M059J (cell line): ENCODE results near the gene ZNF862. TPM values are rescaled to one million over a fixed set of nuclear protein-coding genes. Genes with fewer than 3 reads are reported as not detected.

Experiments used
- DNase-seq: peaks from one replicate; pipeline ENCODE4 v3.0.0-alpha.2; 2012; ENCODE audit warnings: low read depth
- total RNA-seq: library from RNA; depleted of rRNA; stranded (reverse); fragments of >200 nt; shearing (Covaris generic); gene quantifications from 2 replicates; pipeline ENCODE4 v1.2.3, GENCODE V29; 2014

Gene ZNF862
- total RNA-seq, 1 experiment from 2014 or later = 6.4 TPM

GRCh38 chr7:149845257-149845980 lies 7.2 kb downstream of the ZNF862 start:
- no peak for DNase-seq

- DNase-seq = no peak
Measured at GRCh38 chr7:149846021-149846420, 7.8 kb downstream of the ZNF862 start.

- DNase-seq = no peak
Measured at GRCh38 chr7:149846436-149847046, 8.4 kb downstream of the ZNF862 start.

- DNase-seq = no peak
Measured at GRCh38 chr7:149849174-149849573, 11.0 kb downstream of the ZNF862 start.

GRCh38 chr7:149850007-149850594 lies 11.9 kb downstream of the ZNF862 start:
- no peak for DNase-seq

- DNase-seq = no peak
Measured at GRCh38 chr7:149850716-149851115, 12.5 kb downstream of the ZNF862 start.

- no peak for DNase-seq
Measured at GRCh38 chr7:149851449-149851848, 13.3 kb downstream of the ZNF862 start.

- DNase-seq = peak; percentile 41
Measured at GRCh38 chr7:149853157-149853556, 15.0 kb downstream of the ZNF862 start.

- peak; percentile 82 for DNase-seq
Measured at GRCh38 chr7:149854611-149855360, 16.6 kb downstream of the ZNF862 start.

GRCh38 chr7:149855361-149856305 lies 17.5 kb downstream of the ZNF862 start:
- peak; percentile 83 for DNase-seq

- DNase-seq = no peak
Measured at GRCh38 chr7:149856583-149856982, 18.4 kb downstream of the ZNF862 start.

- no peak for DNase-seq
Measured at GRCh38 chr7:149859369-149859768, 21.2 kb downstream of the ZNF862 start.

- DNase-seq = no peak
Measured at GRCh38 chr7:149859876-149860275, 21.7 kb downstream of the ZNF862 start.

- no peak for DNase-seq
Measured at GRCh38 chr7:149860821-149861727, 22.9 kb downstream of the ZNF862 start.

GRCh38 chr7:149861728-149862045 lies 23.5 kb downstream of the ZNF862 start:
- DNase-seq = no peak

GRCh38 chr7:149862156-149862555 lies 24.0 kb downstream of the ZNF862 start:
- DNase-seq = no peak

- no peak for DNase-seq
Measured at GRCh38 chr7:149863500-149863899, 25.3 kb downstream of the ZNF862 start.

GRCh38 chr7:149864023-149864422 lies 25.8 kb downstream of the ZNF862 start:
- no peak for DNase-seq

- no peak for DNase-seq
Measured at GRCh38 chr7:149864751-149865150, 26.6 kb downstream of the ZNF862 start.

GRCh38 chr7:149865437-149865836 lies 27.3 kb downstream of the ZNF862 start:
- no peak for DNase-seq
